ENCODE data around the gene TLK2.

- TF ChIP-seq CTCF (IDR thresholded peaks at IDR 0.05; ENCODE audit: low read length) = no peak
- no peak for TF ChIP-seq EZH2phosphoT487 (IDR thresholded peaks at IDR 0.05; ENCODE audit: low read length)
- no peak for TF ChIP-seq EZH2 (optimal IDR thresholded peaks at IDR 0.05; ENCODE audit: low read depth, low read length)
Observed at GRCh38 chr17:62641951-62642350, 163.3 kb downstream of the TLK2 start.
